PFSK-1 (cell line): ENCODE results near the gene EFEMP2.
A peak's percentile ranks its signal among the peaks of the same experiment; 100 is the strongest.

Experiments used
- FOXP2 ChIP-seq: optimal IDR thresholded peaks from 2 replicates; pipeline ENCODE3; 2011; ENCODE audit warnings: borderline replicate concordance, control low read depth, inconsistent platforms; ENCODE audit not compliant: insufficient read depth; ENCODE audit errors: extremely low read length, extremely low read depth
- POLR2AphosphoS5 ChIP-seq: IDR thresholded peaks from 2 replicates; pipeline ENCODE4 v1.6.1; 2012; ENCODE audit warnings: low read depth, mild to moderate bottlenecking, control low read depth, low read length, moderate library complexity
- REST ChIP-seq, 2 experiments: IDR thresholded peaks; 2 replicates each; pipeline versions ENCODE4 v1.6.1 to v1.8.0; 2011 to 2012; ENCODE audit warnings: low read depth in 2 of 2, low read length in 2 of 2, control low read depth in 1 of 2, inconsistent platforms in 1 of 2, mild to moderate bottlenecking in 1 of 2, moderate library complexity in 1 of 2; ENCODE audit not compliant: insufficient read depth in 1 of 2
- SIN3A ChIP-seq: IDR thresholded peaks from 2 replicates; pipeline ENCODE4 v1.6.1; 2012; ENCODE audit warnings: mild to moderate bottlenecking, low read length, moderate library complexity, borderline replicate concordance; ENCODE audit not compliant: insufficient read depth
- TAF1 ChIP-seq: IDR thresholded peaks from 2 replicates; pipeline ENCODE4 v1.6.1; 2012; ENCODE audit warnings: low read length, control low read depth, borderline replicate concordance; ENCODE audit not compliant: insufficient read depth

EFEMP2 gene

GRCh38 chr11:65896034-65896999 lies 23.7 kb upstream of the EFEMP2 start:
- no peak for TF ChIP-seq FOXP2
- TF ChIP-seq REST (IDR thresholded peaks at IDR 0.05; ENCODE audit: insufficient read depth in 1 of 2, low read depth in 2 of 2, low read length in 2 of 2), result no peak
- no peak for TF ChIP-seq TAF1
- TF ChIP-seq SIN3A, result no peak
- no peak for TF ChIP-seq POLR2AphosphoS5

GRCh38 chr11:65895482-65895981 lies 22.9 kb upstream of the EFEMP2 start:
- peak; percentile 41 for TF ChIP-seq POLR2AphosphoS5
- no peak for TF ChIP-seq TAF1

GRCh38 chr11:65894034-65894591 lies 21.5 kb upstream of the EFEMP2 start:
- no peak for TF ChIP-seq REST (IDR thresholded peaks at IDR 0.05; ENCODE audit: insufficient read depth in 1 of 2, low read depth in 2 of 2, low read length in 2 of 2)
- no peak for TF ChIP-seq POLR2AphosphoS5
- no peak for TF ChIP-seq FOXP2
- no peak for TF ChIP-seq TAF1

- TF ChIP-seq SIN3A, result no peak
- no peak for TF ChIP-seq REST (IDR thresholded peaks at IDR 0.05; ENCODE audit: insufficient read depth in 1 of 2, low read depth in 2 of 2, low read length in 2 of 2)
- no peak for TF ChIP-seq TAF1
- TF ChIP-seq POLR2AphosphoS5, result no peak
- no peak for TF ChIP-seq FOXP2
Observed at GRCh38 chr11:65892661-65893317, 20.2 kb upstream of the EFEMP2 start.

GRCh38 chr11:65891219-65892136 lies 18.9 kb upstream of the EFEMP2 start:
- TF ChIP-seq REST (IDR thresholded peaks at IDR 0.05; ENCODE audit: insufficient read depth in 1 of 2, low read depth in 2 of 2, low read length in 2 of 2), result no peak
- TF ChIP-seq SIN3A, result peak; percentile 37; the same call in 1 of the 2 replicates
- TF ChIP-seq TAF1, result peak; percentile 71; the same call in 1 of the 2 replicates
- TF ChIP-seq POLR2AphosphoS5, result peak; percentile 83
- no peak for TF ChIP-seq FOXP2
